ENCODE measurements around the gene OR10A5. TPM values are rescaled to one million over a fixed set of nuclear protein-coding genes. Genes with fewer than 3 reads are reported as not detected.
"Not testable (repeated sequence)": the region's sequence is repeated elsewhere in the genome, so short reads cannot be mapped to it uniquely, and the experiment has no call there.

Gene OR10A5
- total RNA-seq, 2 experiments from 2014 or later: not detected

- Mint-ChIP-seq H3K9me3 (ENCODE audit: insufficient read depth) (no peaks in the 10 kb centered on the region), H3K27me3 (ENCODE audit: low read depth) (peaks cover 13% of the 10 kb centered on the region), H3K36me3 (ENCODE audit: low read depth) (no peaks in the 10 kb centered on the region), H3K4me3 (no peak overlapping the region), H3K27ac (no peak overlapping the region), H3K4me1 (ENCODE audit: low read depth) (no peaks in the 10 kb centered on the region)
- CTCF ChIA-PET: no interaction called here
- POLR2A ChIA-PET: no interaction called here
- DNase-seq: no peak
- ATAC-seq: no peak
These were observed 37.3 kb downstream of the OR10A5 start for GRCh38 chr11:6882751-6883150.

GRCh38 chr11:6887711-6888110 lies 42.2 kb downstream of the OR10A5 start:
- DNase-seq; H3K27ac Mint-ChIP-seq; CTCF ChIA-PET; H3K4me1 Mint-ChIP-seq (ENCODE audit: low read depth); H3K4me3 Mint-ChIP-seq; ATAC-seq; H3K9me3 Mint-ChIP-seq (ENCODE audit: insufficient read depth); H3K36me3 Mint-ChIP-seq (ENCODE audit: low read depth); POLR2A ChIA-PET: not testable (repeated sequence)
- H3K27me3 Mint-ChIP-seq (ENCODE audit: low read depth): peaks cover 12% of the 10 kb centered on the region

GRCh38 chr11:6888830-6889229 lies 43.3 kb downstream of the OR10A5 start:
- CTCF ChIA-PET: interaction anchor here (1.1 kb wide), 1 partner anchor 32 kb away, joined by 3 read pairs; the partner anchor contains the start of gene OR2D3
- Mint-ChIP-seq H3K27me3 (ENCODE audit: low read depth) (peaks cover 7% of the 10 kb centered on the region), H3K4me3 (no peak overlapping the region), H3K27ac (no peak overlapping the region), H3K36me3 (ENCODE audit: low read depth) (no peaks in the 10 kb centered on the region), H3K9me3 (ENCODE audit: insufficient read depth) (no peaks in the 10 kb centered on the region), H3K4me1 (ENCODE audit: low read depth) (no peaks in the 10 kb centered on the region)
- no peak for ATAC-seq
- DNase-seq: no peak
- POLR2A ChIA-PET: no interaction called here

GRCh38 chr11:6889835-6890234 lies 44.4 kb downstream of the OR10A5 start:
- CTCF ChIA-PET: no interaction called here

GRCh38 chr11:6892400-6892799 lies 46.9 kb downstream of the OR10A5 start, which contains the start of gene OR2D2:
Gene OR2D2 (minus strand): TSS chr11:6892500. CDS start chr11:6892500, 0 bp downstream.
- H3K4me3 Mint-ChIP-seq: no peak within 1 kb of the TSS
- CTCF ChIA-PET: no interaction called here
- H3K9me3 Mint-ChIP-seq (ENCODE audit: insufficient read depth): no peaks in the 10 kb centered on the region
- no peaks in the 10 kb centered on the region for H3K36me3 Mint-ChIP-seq (ENCODE audit: low read depth)
- DNase-seq (no peak), ATAC-seq (no peak)
- H3K27me3 Mint-ChIP-seq (ENCODE audit: low read depth): peaks cover 7% of the 10 kb centered on the region
- POLR2A ChIA-PET: no interaction called here
- H3K4me1 Mint-ChIP-seq (ENCODE audit: low read depth): peaks cover 6% of the 10 kb centered on the region
- H3K27ac Mint-ChIP-seq: no peak within 1 kb of the TSS

More at GRCh38 chr11:6889835-6890234, 44.4 kb downstream of the OR10A5 start:
- no peak overlapping the region for H3K27ac Mint-ChIP-seq
- ATAC-seq: no peak
- H3K4me3 Mint-ChIP-seq: no peak overlapping the region
- no peaks in the 10 kb centered on the region for H3K4me1 Mint-ChIP-seq (ENCODE audit: low read depth)
- no peaks in the 10 kb centered on the region for H3K36me3 Mint-ChIP-seq (ENCODE audit: low read depth)
- POLR2A ChIA-PET: no interaction called here
- peaks cover 4% of the 10 kb centered on the region for H3K27me3 Mint-ChIP-seq (ENCODE audit: low read depth)
- DNase-seq: no peak
- no peaks in the 10 kb centered on the region for H3K9me3 Mint-ChIP-seq (ENCODE audit: insufficient read depth)

GRCh38 chr11:6894097-6894496 lies 48.6 kb downstream of the OR10A5 start:
- ChIA-PET CTCF (no interaction called here), POLR2A (no interaction called here)
- Mint-ChIP-seq H3K36me3 (ENCODE audit: low read depth) (no peaks in the 10 kb centered on the region), H3K27ac (no peak overlapping the region), H3K4me3 (no peak overlapping the region), H3K4me1 (ENCODE audit: low read depth) (peaks cover 6% of the 10 kb centered on the region), H3K9me3 (ENCODE audit: insufficient read depth) (no peaks in the 10 kb centered on the region), H3K27me3 (ENCODE audit: low read depth) (peaks cover 15% of the 10 kb centered on the region)
- ATAC-seq (no peak), DNase-seq (no peak)

GRCh38 chr11:6895010-6895409 lies 49.5 kb downstream of the OR10A5 start:
- DNase-seq (no peak), ATAC-seq (peak; percentile 53)
- POLR2A ChIA-PET: no interaction called here
- H3K4me3 Mint-ChIP-seq: no peak overlapping the region
- H3K27ac Mint-ChIP-seq: no peak overlapping the region
- CTCF ChIA-PET: no interaction called here
- H3K27me3 Mint-ChIP-seq (ENCODE audit: low read depth): peaks cover 15% of the 10 kb centered on the region
- no peaks in the 10 kb centered on the region for H3K9me3 Mint-ChIP-seq (ENCODE audit: insufficient read depth)
- peaks cover 6% of the 10 kb centered on the region for H3K4me1 Mint-ChIP-seq (ENCODE audit: low read depth)
- H3K36me3 Mint-ChIP-seq (ENCODE audit: low read depth): no peaks in the 10 kb centered on the region

Other genes with a start within 250 kb of the OR10A5 start
- gene RRP8, start 242.1 kb upstream of the OR10A5 start, total RNA-seq: 10 to 100 TPM; 28.6 to 29.8 TPM
- 100 to 1,000 TPM; 195 to 197 TPM for gene ILK, start 241.9 kb upstream of the OR10A5 start, total RNA-seq
- gene TAF10, start 233.5 kb upstream of the OR10A5 start, total RNA-seq: 100 to 1,000 TPM; 140 to 156 TPM
- gene TPP1, start 226.3 kb upstream of the OR10A5 start, total RNA-seq: 10 to 100 TPM; 74.1 to 78.9 TPM
- under 1 TPM; 0.23 to 0.29 TPM for gene DCHS1, start 189.9 kb upstream of the OR10A5 start, total RNA-seq
- gene MRPL17, start 162.3 kb upstream of the OR10A5 start, total RNA-seq: 10 to 100 TPM; 60.6 to 69.2 TPM
- under 1 TPM; 0.08 to 0.23 TPM for gene OR2AG2, start 73.7 kb upstream of the OR10A5 start, total RNA-seq
- not detected for gene OR2AG1, start 62.7 kb upstream of the OR10A5 start, total RNA-seq
- gene OR6A2, start 46.0 kb upstream of the OR10A5 start, total RNA-seq: under 1 TPM; 0.05 TPM
- not detected for gene OR10A2, start 17.4 kb downstream of the OR10A5 start, total RNA-seq
- not detected for gene OR10A4, start 30.9 kb downstream of the OR10A5 start, total RNA-seq
- not detected for gene OR2D2, start 46.8 kb downstream of the OR10A5 start, total RNA-seq
- gene OR2D3, start 75.3 kb downstream of the OR10A5 start, total RNA-seq: not detected
- 1 to 10 TPM; 1.3 to 1.6 TPM for gene ZNF215, start 80.7 kb downstream of the OR10A5 start, total RNA-seq
- not detected for gene ZNF214, start 174.7 kb downstream of the OR10A5 start, total RNA-seq
- gene NLRP14, start 174.8 kb downstream of the OR10A5 start, total RNA-seq: under 1 TPM; 0.08 to 0.13 TPM
- not detected for gene RBMXL2, start 243.3 kb downstream of the OR10A5 start, total RNA-seq

Data from activated CD8-positive, alpha-beta T cell treated with anti-CD3 and anti-CD28 coated beads, Interleukin-2, amount 10 ng/mL, durations not matched to agents 7 days and 5 days (primary cell).